HL-60 (cell line): ENCODE measurements around the gene SAFB.

Experiments used
- DNase-seq, 2 experiments: peaks; one replicate each; pipeline ENCODE4 v3.0.0-alpha.2; 2010 to 2020; ENCODE audit warnings: low read depth in 1 of 2, low spot score in 1 of 2
- H3K27ac ChIP-seq: fragments of 250-450 bp; sonication (Bioruptor Pico); replicated peaks from 2 replicates; pipeline ENCODE4 v1.5.1; 2020; ENCODE audit warnings: mild to moderate bottlenecking, moderate library complexity
- H3K27me3 ChIP-seq: fragments of 250-450 bp; sonication (Bioruptor Pico); 2 replicates; pipeline ENCODE4 v1.5.1; 2021; ENCODE audit warnings: mild to moderate bottlenecking, moderate library complexity; ENCODE audit not compliant: insufficient read depth, poor library complexity, severe bottlenecking
- H3K4me3 ChIP-seq: replicated peaks from 2 replicates; pipeline ENCODE4 v1.5.1; 2011; ENCODE audit warnings: mild to moderate bottlenecking, control low read depth, low read length; ENCODE audit not compliant: insufficient read depth
- CTCF ChIP-seq: IDR thresholded peaks from one replicate; pipeline ENCODE4 v1.5.1; 2011; ENCODE audit warnings: low read length, control low read depth, inconsistent platforms; ENCODE audit not compliant: insufficient read depth
- GABPA ChIP-seq: IDR thresholded peaks from 2 replicates; pipeline ENCODE4 v1.6.1; 2012; ENCODE audit warnings: low read depth
- POLR2AphosphoS5 ChIP-seq: IDR thresholded peaks from 2 replicates; pipeline ENCODE4 v1.6.1; 2012; ENCODE audit warnings: low read depth
- REST ChIP-seq: IDR thresholded peaks from 2 replicates; pipeline ENCODE4 v1.6.1; 2012; ENCODE audit warnings: low read depth; ENCODE audit not compliant: insufficient replicate concordance
- SPI1 ChIP-seq: IDR thresholded peaks from 2 replicates; pipeline ENCODE4 v1.6.1; 2012; ENCODE audit warnings: low read depth, mild to moderate bottlenecking, borderline replicate concordance

The SAFB gene

GRCh38 chr19:5680437-5681368 lies 57.8 kb downstream of the SAFB start, which contains the start of the genes HSD11B1L and MICOS13:
Gene HSD11B1L (plus strand): TSS chr19:5681027. CDS start chr19:5684833, 3,806 bp downstream.
Gene MICOS13 (minus strand): TSS chr19:5680516. CDS start chr19:5680486, 30 bp downstream.
- peak; percentile 98 to 99 for DNase-seq
- TF ChIP-seq POLR2AphosphoS5: peak; percentile 71
- peak; percentile 75 for TF ChIP-seq GABPA
- TF ChIP-seq REST: no peak
- peak within 1 kb of the TSS; percentile 90 for H3K27ac ChIP-seq
- peak within 1 kb of the TSS; percentile 97 for H3K4me3 ChIP-seq
- no peaks in the 10 kb centered on the region for H3K27me3 ChIP-seq

GRCh38 chr19:5681391-5682106 lies 58.7 kb downstream of the SAFB start:
- TF ChIP-seq REST: no peak
- TF ChIP-seq SPI1: no peak
- TF ChIP-seq POLR2AphosphoS5: no peak
- no peak for TF ChIP-seq CTCF
- no peak for TF ChIP-seq GABPA
- H3K4me3 ChIP-seq: peak overlapping the region; percentile 63; the same call in 1 of the 2 replicates
- no peak for DNase-seq
- H3K27me3 ChIP-seq: no peaks in the 10 kb centered on the region
- no peak overlapping the region for H3K27ac ChIP-seq

GRCh38 chr19:5682107-5682482 lies 59.2 kb downstream of the SAFB start:
- no peak overlapping the region for H3K27ac ChIP-seq
- H3K4me3 ChIP-seq: no peak overlapping the region

More at GRCh38 chr19:5682107-5682482, 59.2 kb downstream of the SAFB start:
- no peak for DNase-seq
- TF ChIP-seq CTCF (no peak), SPI1 (no peak), POLR2AphosphoS5 (no peak), REST (no peak), GABPA (no peak)
- H3K27me3 ChIP-seq: no peaks in the 10 kb centered on the region
